Mammary epithelial cell (primary cell): ENCODE results near the gene TBX18.

Experiments used
- EZH2 ChIP-seq: IDR thresholded peaks from 2 replicates; pipeline ENCODE4 v1.6.1; 2012; ENCODE audit warnings: low read length, inconsistent platforms, borderline replicate concordance
- TF ChIP-seq, protein P1 (sequence below), 2 donors: IDR thresholded peaks in 1 of 2; conservative IDR thresholded peaks in 1 of 2; 2 replicates each; pipeline ENCODE4 v1.5.1; 2011 to 2012; ENCODE audit warnings: inconsistent platforms in 2 of 2, low read length in 2 of 2, mild to moderate bottlenecking in 2 of 2, control low read depth in 1 of 2, low read depth in 1 of 2; ENCODE audit not compliant: insufficient read depth in 1 of 2; ENCODE audit errors: extremely low read depth in 1 of 2

DNA sequence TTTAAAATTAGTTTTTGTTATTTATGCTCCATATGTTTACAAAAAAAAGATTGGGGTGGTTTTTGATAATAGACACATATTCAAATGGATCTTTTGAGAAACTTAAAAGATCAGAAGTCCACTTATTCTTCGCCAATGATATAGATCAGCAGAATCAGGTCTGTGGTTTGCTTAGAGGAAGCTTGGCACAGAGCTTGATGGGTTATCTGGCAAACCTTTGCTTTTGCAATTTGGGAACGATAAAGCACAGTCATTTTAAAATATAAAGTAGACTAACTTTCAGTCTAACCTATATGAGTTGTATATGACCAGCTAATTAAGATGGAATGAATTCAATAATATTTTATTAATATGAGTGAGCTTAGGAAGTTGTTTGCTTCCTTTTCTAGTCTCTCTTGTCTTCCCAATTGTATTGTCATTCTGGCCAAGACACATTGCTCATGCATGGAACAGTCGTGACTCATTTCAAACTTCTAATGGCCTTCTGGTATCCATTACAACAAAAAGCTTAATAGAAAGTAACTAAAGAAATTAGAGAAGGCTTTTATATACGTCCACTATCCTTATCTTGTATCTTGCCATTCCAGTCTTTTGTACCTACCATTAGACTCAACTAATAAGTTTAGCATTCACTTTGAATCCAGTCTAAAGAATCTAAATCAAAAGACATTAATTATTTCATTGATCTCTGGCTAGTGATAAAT is 118.7 kb downstream of the TBX18 start:
- TF ChIP-seq, protein P1, sequence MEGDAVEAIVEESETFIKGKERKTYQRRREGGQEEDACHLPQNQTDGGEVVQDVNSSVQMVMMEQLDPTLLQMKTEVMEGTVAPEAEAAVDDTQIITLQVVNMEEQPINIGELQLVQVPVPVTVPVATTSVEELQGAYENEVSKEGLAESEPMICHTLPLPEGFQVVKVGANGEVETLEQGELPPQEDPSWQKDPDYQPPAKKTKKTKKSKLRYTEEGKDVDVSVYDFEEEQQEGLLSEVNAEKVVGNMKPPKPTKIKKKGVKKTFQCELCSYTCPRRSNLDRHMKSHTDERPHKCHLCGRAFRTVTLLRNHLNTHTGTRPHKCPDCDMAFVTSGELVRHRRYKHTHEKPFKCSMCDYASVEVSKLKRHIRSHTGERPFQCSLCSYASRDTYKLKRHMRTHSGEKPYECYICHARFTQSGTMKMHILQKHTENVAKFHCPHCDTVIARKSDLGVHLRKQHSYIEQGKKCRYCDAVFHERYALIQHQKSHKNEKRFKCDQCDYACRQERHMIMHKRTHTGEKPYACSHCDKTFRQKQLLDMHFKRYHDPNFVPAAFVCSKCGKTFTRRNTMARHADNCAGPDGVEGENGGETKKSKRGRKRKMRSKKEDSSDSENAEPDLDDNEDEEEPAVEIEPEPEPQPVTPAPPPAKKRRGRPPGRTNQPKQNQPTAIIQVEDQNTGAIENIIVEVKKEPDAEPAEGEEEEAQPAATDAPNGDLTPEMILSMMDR (conservative IDR thresholded peaks at IDR 0.05 in 1 of 2, IDR thresholded peaks at IDR 0.05 in 1 of 2; ENCODE audit: extremely low read depth in 1 of 2, insufficient read depth in 1 of 2, low read depth in 1 of 2, low read length in 2 of 2): no peak
- no peak for TF ChIP-seq EZH2
